ENCODE data around the gene VWA5B1. TPM values are rescaled to one million over a fixed set of nuclear protein-coding genes. Genes with fewer than 3 reads are reported as not detected.

The VWA5B1 gene
- polyA plus RNA-seq, 4 donors = 0.40 to 2.0 (median 1.6) TPM

Other genes starting within 250 kb of the VWA5B1 start
- not detected for gene PLA2G5, start 220.7 kb upstream of the VWA5B1 start, polyA plus RNA-seq (ENCODE audit: insufficient read length in 4 of 4)
- gene PLA2G2D, start 171.3 kb upstream of the VWA5B1 start, polyA plus RNA-seq (ENCODE audit: insufficient read length in 4 of 4) = under 1 TPM in 2 of 4 donors, not detected in 2; 0.08 to 0.11 TPM
- gene PLA2G2F, start 151.6 kb upstream of the VWA5B1 start, polyA plus RNA-seq (ENCODE audit: insufficient read length in 4 of 4) = 1 to 10 TPM in 1 of 4 donors, under 1 TPM in 2, not detected in 1; 0.13 to 1.0 (median 0.93) TPM
- gene UBXN10, start 104.8 kb upstream of the VWA5B1 start, polyA plus RNA-seq (ENCODE audit: insufficient read length in 4 of 4) = 1 to 10 TPM; 2.2 to 6.5 (median 5.7) TPM
- under 1 TPM in 3 of 4 donors, not detected in 1; 0.09 to 0.26 (median 0.14) TPM for gene PLA2G2C, start 104.4 kb upstream of the VWA5B1 start, polyA plus RNA-seq (ENCODE audit: insufficient read length in 4 of 4)
- gene CAMK2N1, start 195.3 kb downstream of the VWA5B1 start, polyA plus RNA-seq (ENCODE audit: insufficient read length in 4 of 4) = 10 to 100 TPM; 30.4 to 87.2 (median 80.7) TPM
- gene MUL1, start 217.3 kb downstream of the VWA5B1 start, polyA plus RNA-seq (ENCODE audit: insufficient read length in 4 of 4) = 10 to 100 TPM; 27.4 to 40.0 (median 34.9) TPM

All from left renal pelvis (tissue), 4 donors.